ENCODE data around the gene PTPN9. TPM values are rescaled to one million over a fixed set of nuclear protein-coding genes. Genes with fewer than 3 reads are reported as not detected.

The PTPN9 gene
- total and polyA plus RNA-seq, 2 of the 4 experiments (the other 2 are of a cell fraction): 26.5 to 38.9 TPM

DNA sequence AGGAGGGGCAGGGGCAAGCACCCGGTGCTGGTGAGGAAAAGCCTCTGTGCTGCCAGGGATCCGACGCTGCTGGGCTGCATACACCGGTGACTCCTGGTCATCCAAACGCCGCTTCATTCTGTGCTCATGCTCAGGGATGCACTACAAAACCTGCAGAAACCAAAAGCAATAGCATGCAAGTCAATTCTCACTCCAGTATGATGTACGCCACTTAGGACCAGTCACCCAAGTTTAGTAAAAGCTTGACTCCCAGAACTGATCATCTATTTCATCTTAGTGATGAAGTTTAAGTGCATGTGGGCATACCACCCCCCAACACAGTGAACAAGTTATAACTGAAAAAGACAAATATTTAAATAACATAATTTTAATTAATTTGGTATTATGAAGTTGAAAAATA is 148.9 kb downstream of the PTPN9 start:
- Histone ChIP-seq H4K8ac (ENCODE audit: low read depth in 2 of 2, low read length in 2 of 2) (no peak overlapping the region; a peak in 1 of 4 replicates), H3K9me3 (ENCODE audit: control insufficient read depth, insufficient read depth, low read length) (no peaks in the 10 kb centered on the region), H3K27ac (ENCODE audit: insufficient read depth, low read length) (no peak overlapping the region), H2AFZ (replicated peaks; ENCODE audit: low read length, poor library complexity) (no peak overlapping the region), H3K4me3 (ENCODE audit: insufficient read depth, low read depth, low read length) (no peak overlapping the region), H3K4ac (ENCODE audit: low read depth, low read length) (no peak overlapping the region), H2AK9ac (replicated peaks; ENCODE audit: low read depth, low read length, poor library complexity) (no peak overlapping the region), H3K36me3 (ENCODE audit: control insufficient read depth, insufficient read depth, low read length) (peaks cover 21% of the 10 kb centered on the region), H3K27me3 (ENCODE audit: control insufficient read depth, insufficient read depth, low read length) (no peaks in the 10 kb centered on the region), H4K91ac (ENCODE audit: insufficient read depth, low read depth, low read length) (no peak overlapping the region), H2BK20ac (ENCODE audit: low read depth, low read length) (no peak overlapping the region), H3K23ac (ENCODE audit: low read depth, low read length) (no peak overlapping the region), H4K5ac (ENCODE audit: low read depth, low read length) (no peak overlapping the region), H3K56ac (ENCODE audit: extremely low read depth, insufficient read depth, low read length) (no peak overlapping the region), H3K9ac (ENCODE audit: low read depth, low read length) (no peak overlapping the region), H2AK5ac (ENCODE audit: low read depth, low read length) (no peak overlapping the region), H3K4me2 (ENCODE audit: low read depth, low read length) (no peak overlapping the region), H2BK120ac (ENCODE audit: low read depth, low read length) (no peak overlapping the region), H3K4me1 (ENCODE audit: control insufficient read depth, insufficient read depth, low read length) (peaks cover 6% of the 10 kb centered on the region; the same call in 1 of the 2 replicates), H3K18ac (ENCODE audit: low read depth, low read length) (no peak overlapping the region), H2BK15ac (ENCODE audit: low read depth, low read length) (no peak overlapping the region), H2BK5ac (ENCODE audit: low read depth, low read length, poor library complexity, severe bottlenecking) (no peak overlapping the region), H3K9me1 (ENCODE audit: insufficient read depth, low read length) (peaks cover 10% of the 10 kb centered on the region; the same call in 1 of the 2 replicates), H4K20me1 (ENCODE audit: insufficient read depth, low read length) (peaks cover 20% of the 10 kb centered on the region; the same call in 1 of the 2 replicates), H3K79me1 (ENCODE audit: low read depth in 1 of 2, low read length in 2 of 2) (peaks cover 30 to 47% of the 10 kb centered on the region in 2 experiments), H3K14ac (replicated peaks; ENCODE audit: low read depth, low read length) (no peak overlapping the region)
- intact Hi-C loops (cut with micrococcal nuclease) (no loop called here), in situ Hi-C loops (cut with MboI; ENCODE audit: low sequenced_read_pairs) (no loop called here), dilution Hi-C loops (cut with HindIII; ENCODE audit: low sequenced_read_pairs, unreplicated experiment) (no loop called here)
- ChIA-PET POLR2A (ENCODE audit: unreplicated experiment) (no interaction called here), CTCF (no interaction called here)
- no TSS peak for BruUV-seq (replicated peaks)
- no peak for ATAC-seq (ENCODE audit: low read depth)
- no peak for DNase-seq
- WGBS, 2 experiments (ENCODE audit: extremely low coverage in 2 of 2, insufficient read length in 1 of 2): 94% methylated on average over 5 of the region's 7 CpGs; no CpG with 5 or more reads in 1 of the 2 experiments
- TF ChIP-seq NFE2L2 (IDR thresholded peaks at IDR 0.05; ENCODE audit: low read depth, low read length) (no peak), CHD1 (IDR thresholded peaks at IDR 0.05; ENCODE audit: low read depth, low read length) (no peak), BHLHE40 (IDR thresholded peaks at IDR 0.05; ENCODE audit: low read depth, low read length) (no peak), RFX5 (IDR thresholded peaks at IDR 0.05; ENCODE audit: low read depth, low read length) (no peak), MAFK (IDR thresholded peaks at IDR 0.05; ENCODE audit: low read depth, low read length) (no peak), MXI1 (IDR thresholded peaks at IDR 0.05; ENCODE audit: borderline replicate concordance, low read depth, low read length) (no peak), RCOR1 (IDR thresholded peaks at IDR 0.05; ENCODE audit: insufficient replicate concordance, low read length) (no peak), FOS (IDR thresholded peaks at IDR 0.05; ENCODE audit: low read depth, low read length) (no peak), MAZ (IDR thresholded peaks at IDR 0.05; ENCODE audit: borderline replicate concordance, low read depth, low read length) (no peak), RAD21 (IDR thresholded peaks at IDR 0.05; ENCODE audit: low read length) (no peak), CEBPB (IDR thresholded peaks at IDR 0.05; ENCODE audit: low read depth, low read length) (no peak), SMC3 (IDR thresholded peaks at IDR 0.05; ENCODE audit: low read depth, low read length) (no peak), POLR2A (IDR thresholded peaks at IDR 0.05; ENCODE audit: low read depth, low read length) (no peak)
- TF ChIP-seq, protein P1, sequence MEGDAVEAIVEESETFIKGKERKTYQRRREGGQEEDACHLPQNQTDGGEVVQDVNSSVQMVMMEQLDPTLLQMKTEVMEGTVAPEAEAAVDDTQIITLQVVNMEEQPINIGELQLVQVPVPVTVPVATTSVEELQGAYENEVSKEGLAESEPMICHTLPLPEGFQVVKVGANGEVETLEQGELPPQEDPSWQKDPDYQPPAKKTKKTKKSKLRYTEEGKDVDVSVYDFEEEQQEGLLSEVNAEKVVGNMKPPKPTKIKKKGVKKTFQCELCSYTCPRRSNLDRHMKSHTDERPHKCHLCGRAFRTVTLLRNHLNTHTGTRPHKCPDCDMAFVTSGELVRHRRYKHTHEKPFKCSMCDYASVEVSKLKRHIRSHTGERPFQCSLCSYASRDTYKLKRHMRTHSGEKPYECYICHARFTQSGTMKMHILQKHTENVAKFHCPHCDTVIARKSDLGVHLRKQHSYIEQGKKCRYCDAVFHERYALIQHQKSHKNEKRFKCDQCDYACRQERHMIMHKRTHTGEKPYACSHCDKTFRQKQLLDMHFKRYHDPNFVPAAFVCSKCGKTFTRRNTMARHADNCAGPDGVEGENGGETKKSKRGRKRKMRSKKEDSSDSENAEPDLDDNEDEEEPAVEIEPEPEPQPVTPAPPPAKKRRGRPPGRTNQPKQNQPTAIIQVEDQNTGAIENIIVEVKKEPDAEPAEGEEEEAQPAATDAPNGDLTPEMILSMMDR (conservative IDR thresholded peaks at IDR 0.05; ENCODE audit: low read depth, low read length): no peak
- TF ChIP-seq, protein P2, sequence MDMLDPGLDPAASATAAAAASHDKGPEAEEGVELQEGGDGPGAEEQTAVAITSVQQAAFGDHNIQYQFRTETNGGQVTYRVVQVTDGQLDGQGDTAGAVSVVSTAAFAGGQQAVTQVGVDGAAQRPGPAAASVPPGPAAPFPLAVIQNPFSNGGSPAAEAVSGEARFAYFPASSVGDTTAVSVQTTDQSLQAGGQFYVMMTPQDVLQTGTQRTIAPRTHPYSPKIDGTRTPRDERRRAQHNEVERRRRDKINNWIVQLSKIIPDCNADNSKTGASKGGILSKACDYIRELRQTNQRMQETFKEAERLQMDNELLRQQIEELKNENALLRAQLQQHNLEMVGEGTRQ (IDR thresholded peaks at IDR 0.05; ENCODE audit: low read depth, low read length): no peak
- TF ChIP-seq, protein P3, sequence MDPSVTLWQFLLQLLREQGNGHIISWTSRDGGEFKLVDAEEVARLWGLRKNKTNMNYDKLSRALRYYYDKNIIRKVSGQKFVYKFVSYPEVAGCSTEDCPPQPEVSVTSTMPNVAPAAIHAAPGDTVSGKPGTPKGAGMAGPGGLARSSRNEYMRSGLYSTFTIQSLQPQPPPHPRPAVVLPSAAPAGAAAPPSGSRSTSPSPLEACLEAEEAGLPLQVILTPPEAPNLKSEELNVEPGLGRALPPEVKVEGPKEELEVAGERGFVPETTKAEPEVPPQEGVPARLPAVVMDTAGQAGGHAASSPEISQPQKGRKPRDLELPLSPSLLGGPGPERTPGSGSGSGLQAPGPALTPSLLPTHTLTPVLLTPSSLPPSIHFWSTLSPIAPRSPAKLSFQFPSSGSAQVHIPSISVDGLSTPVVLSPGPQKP (IDR thresholded peaks at IDR 0.05; ENCODE audit: borderline replicate concordance, low read depth, low read length): no peak
